Measurements from ENCODE around the gene GPRC6A. TPM values are rescaled to one million over a fixed set of nuclear protein-coding genes. Genes with fewer than 3 reads are reported as not detected.
A peak's percentile ranks its signal among the peaks of the same experiment; 100 is the strongest.

GPRC6A gene
- total and polyA plus RNA-seq, 10 donors, result not detected

GRCh38 chr6:116766506-116767176 lies 62.2 kb downstream of the GPRC6A start:
- Histone ChIP-seq H3K27ac (no peak overlapping the region), H3K36me3 (no peaks in the 10 kb centered on the region), H3K4me3 (no peak overlapping the region), H3K4me1 (peaks cover 11 to 18% (median 15%) of the 10 kb centered on the region in 6 donors), H3K9me3 (no peaks in the 10 kb centered on the region), H3K27me3 (replicated peaks in 1 of 7) (peaks cover 0 to 67% (median 36%) of the 10 kb centered on the region in 7 donors)
- 61 to 76% (median 68%) methylated on average over 5 of the region's 5 CpGs for WGBS, 5 donors
- no peak for TF ChIP-seq POLR2A (IDR thresholded peaks at IDR 0.05)
- TF ChIP-seq POLR2AphosphoS5 (IDR thresholded peaks at IDR 0.05), result no peak
- TF ChIP-seq CTCF (IDR thresholded peaks at IDR 0.05 in 8 of 11, conservative IDR thresholded peaks at IDR 0.05 in 3 of 11), result no peak
- intact Hi-C loops (cut with DNase I; ENCODE audit: low total_unique reads), result no loop called here
- no peak for DNase-seq

- H3K27ac ChIP-seq, result no peak within 1 kb of the TSS
- H3K36me3 ChIP-seq, result no peaks in the 10 kb centered on the region
- intact Hi-C loops (cut with DNase I; ENCODE audit: low total_unique reads), result no loop called here
- DNase-seq, result no peak
- H3K4me3 ChIP-seq, result peak within 1 kb of the TSS; percentile 26 to 68 (median 42)
- TF ChIP-seq CTCF (IDR thresholded peaks at IDR 0.05 in 8 of 11, conservative IDR thresholded peaks at IDR 0.05 in 3 of 11) (no peak), POLR2AphosphoS5 (IDR thresholded peaks at IDR 0.05) (no peak), POLR2A (IDR thresholded peaks at IDR 0.05) (no peak)
- 1 to 4% (median 3%) methylated on average over 29 to 89 of the region's 89 CpGs for WGBS, 5 donors
- H3K4me1 ChIP-seq, result peaks cover 11 to 18% (median 15%) of the 10 kb centered on the region in 6 donors
- H3K27me3 ChIP-seq (replicated peaks in 1 of 7), result peaks cover 0 to 71% (median 34%) of the 10 kb centered on the region in 7 donors
- no peaks in the 10 kb centered on the region for H3K9me3 ChIP-seq
Observed at GRCh38 chr6:116764961-116765841, 63.7 kb downstream of the GPRC6A start, which contains the start of gene FAM162B. Gene FAM162B, minus strand, starts transcription at chr6:116765719. Its CDS starts 143 bp downstream, at chr6:116765576.

GRCh38 chr6:116764629-116764960 lies 64.3 kb downstream of the GPRC6A start:
- peaks cover 0 to 71% (median 34%) of the 10 kb centered on the region in 7 donors for H3K27me3 ChIP-seq (replicated peaks in 1 of 7)
- WGBS, 5 donors, result 27 to 63% (median 40%) methylated on average over 7 to 19 of the region's 19 CpGs

More at GRCh38 chr6:116764629-116764960, 64.3 kb downstream of the GPRC6A start:
- Histone ChIP-seq H3K4me1 (peaks cover 11 to 18% (median 15%) of the 10 kb centered on the region in 6 donors), H3K9me3 (no peaks in the 10 kb centered on the region), H3K4me3 (peak overlapping the region in 7 of 8 donors; percentile 35 to 68 (median 42)), H3K27ac (no peak overlapping the region), H3K36me3 (no peaks in the 10 kb centered on the region)
- DNase-seq, result no peak
- TF ChIP-seq CTCF (IDR thresholded peaks at IDR 0.05 in 8 of 11, conservative IDR thresholded peaks at IDR 0.05 in 3 of 11), result no peak
- TF ChIP-seq POLR2A (IDR thresholded peaks at IDR 0.05), result no peak
- TF ChIP-seq POLR2AphosphoS5 (IDR thresholded peaks at IDR 0.05), result no peak
- intact Hi-C loops (cut with DNase I; ENCODE audit: low total_unique reads), result no loop called here

Measured in spleen (tissue), 11 donors.